ENCODE data around the gene TMED6.
"Not testable (repeated sequence)": the region's sequence is repeated elsewhere in the genome, so short reads cannot be mapped to it uniquely, and the experiment has no call there.

TMED6 gene

DNA sequence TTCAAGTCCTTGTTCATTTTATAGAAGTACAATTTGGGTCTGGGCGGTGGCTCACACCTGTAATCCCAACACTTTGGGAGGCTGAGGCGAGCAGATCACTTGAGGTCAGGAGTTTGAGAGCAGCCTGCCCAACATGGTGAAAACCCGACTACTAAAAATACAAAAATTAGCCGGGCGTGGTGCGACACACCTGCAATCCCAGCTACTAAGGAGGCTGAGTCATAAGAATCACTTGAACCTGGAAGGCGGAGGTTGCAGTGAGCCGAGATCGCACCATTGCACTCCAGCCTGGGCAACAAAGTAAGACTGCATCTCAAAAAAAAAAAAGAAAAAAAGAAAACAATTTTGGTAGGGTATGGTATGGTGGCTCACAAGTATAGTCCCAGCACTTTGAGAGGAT is 8.5 kb upstream of the TMED6 start:
- not testable (repeated sequence) for DNase-seq (ENCODE audit: low read depth, low spot score)

DNA sequence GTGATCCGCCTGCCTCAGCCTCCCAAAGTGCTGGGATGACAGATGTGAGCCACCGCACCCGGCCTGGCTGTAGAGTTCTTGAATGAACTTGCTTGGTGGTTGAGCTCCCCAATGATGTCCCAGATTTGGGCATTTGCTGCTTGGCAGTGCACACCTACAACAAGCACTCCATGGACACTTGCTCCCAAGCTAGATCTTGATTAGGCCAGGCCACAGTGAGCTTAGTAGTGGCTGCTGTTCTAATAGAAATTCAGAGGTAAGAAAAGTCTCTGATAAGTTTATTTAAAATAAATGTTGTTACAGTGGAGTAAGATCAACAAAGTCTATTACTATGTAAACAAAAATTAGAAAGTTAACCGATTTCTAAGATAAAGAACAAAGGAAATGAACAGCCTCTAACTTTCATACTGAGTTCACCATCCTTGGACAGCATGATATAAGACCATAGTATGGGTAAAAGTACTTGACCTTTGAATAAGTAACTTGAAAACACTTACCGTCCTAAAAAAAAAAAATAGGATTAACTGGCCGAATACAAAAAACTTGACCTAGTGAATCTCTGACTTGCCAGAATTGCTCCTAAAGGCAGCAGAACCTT is 951 bp downstream of the TMED6 start:
- DNase-seq (ENCODE audit: low read depth, low spot score): no peak

DNA sequence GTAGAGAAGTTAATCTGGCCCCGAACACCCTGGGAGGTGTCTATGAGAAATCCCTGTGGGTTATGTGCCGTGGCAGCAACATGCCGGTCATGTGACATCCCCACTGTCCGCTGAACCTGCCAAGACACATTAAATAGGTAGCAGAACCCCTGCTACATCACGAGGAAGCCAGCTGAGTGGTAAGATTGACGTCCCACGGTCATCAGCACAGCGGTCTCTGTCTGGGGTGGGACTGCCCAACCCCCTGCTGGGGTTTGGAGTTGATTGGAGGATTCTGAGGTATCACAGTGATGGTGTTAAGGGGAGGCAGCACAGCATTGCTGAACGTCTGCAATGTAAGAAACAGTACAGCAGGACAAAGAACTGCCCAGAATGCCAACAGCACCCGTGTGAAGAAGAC is 2.0 kb downstream of the TMED6 start:
- DNase-seq (ENCODE audit: low read depth, low spot score): no peak

DNA sequence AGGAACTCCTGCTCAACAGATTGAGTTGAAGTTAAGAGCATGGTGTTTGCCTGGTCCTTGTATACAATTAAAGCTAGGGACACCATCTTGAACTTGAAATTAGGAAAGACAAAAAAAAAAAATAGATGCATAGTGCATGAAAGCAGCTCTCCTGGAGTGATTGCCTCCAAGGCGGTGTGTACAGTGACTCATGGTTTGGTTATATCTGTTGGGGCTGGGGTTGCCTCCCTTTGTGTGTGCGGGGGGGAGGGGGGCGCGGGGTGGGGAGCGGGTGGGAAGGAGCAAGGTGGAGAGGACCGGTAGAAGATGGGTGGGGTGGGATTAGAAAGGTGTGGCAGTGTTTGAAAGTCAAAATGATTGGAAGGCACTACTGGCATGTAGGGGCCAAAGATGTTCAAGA is 3.4 kb downstream of the TMED6 start:
- DNase-seq (ENCODE audit: low read depth, low spot score): no peak

DNA sequence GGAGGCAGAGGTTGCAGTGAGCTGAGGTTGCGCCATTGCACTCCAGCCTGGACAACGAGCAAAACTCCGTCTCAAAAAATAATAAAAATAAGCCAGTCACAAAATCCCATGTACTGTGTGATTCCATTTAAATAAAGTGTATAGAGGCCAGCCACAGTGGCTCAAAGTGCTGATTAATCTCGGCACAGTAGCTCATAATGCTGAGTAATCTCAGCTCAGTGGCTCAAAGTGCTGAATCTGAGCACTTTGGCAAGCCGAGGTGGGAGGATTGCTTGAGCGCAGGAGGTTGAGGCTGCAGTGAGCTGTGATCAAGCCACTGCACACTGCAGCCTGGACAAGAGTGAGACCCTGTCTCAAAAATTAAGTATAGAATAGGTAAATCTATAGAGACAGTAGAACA is 4.9 kb downstream of the TMED6 start:
- DNase-seq (ENCODE audit: low read depth, low spot score): no peak

DNA sequence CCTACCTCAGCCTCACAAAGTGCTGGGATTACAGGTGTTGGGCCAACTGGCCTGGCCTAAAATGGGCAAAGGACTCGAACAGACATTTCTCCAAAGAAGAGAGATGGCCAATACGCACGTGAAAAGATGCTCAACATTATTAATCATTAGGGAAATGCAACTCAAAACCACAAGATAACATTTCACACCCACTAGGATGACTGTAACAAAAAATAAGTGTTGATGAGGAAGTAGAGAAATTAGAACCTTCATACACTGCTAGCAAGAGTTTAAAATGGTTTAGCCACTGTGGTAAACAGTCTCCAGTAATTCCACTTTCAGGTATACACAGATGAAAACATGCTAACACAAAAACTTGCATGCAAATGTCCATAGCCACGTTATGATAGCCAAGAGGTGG is 5.7 kb downstream of the TMED6 start:
- DNase-seq (ENCODE audit: low read depth, low spot score): no peak

DNA sequence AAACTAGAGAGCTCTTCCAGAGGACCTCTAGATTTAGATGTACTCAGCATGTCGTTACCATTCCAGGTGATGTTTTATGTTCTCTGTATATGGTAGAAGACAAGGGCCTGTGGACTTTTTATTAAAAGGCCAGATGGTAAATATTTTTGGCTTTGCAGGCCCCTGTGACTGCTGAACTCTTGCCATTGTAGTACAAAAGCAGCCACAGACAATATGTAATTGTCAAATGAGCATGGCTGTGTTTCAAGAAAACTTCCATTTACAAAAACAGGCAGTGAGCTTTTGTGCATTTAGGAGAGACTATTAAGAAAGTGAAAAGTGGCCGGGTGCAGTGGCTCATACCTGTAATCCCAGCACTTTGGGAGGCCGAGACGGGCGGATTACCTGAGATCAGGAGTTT is 7.4 kb downstream of the TMED6 start:
- no peak for DNase-seq (ENCODE audit: low read depth, low spot score)

DNA sequence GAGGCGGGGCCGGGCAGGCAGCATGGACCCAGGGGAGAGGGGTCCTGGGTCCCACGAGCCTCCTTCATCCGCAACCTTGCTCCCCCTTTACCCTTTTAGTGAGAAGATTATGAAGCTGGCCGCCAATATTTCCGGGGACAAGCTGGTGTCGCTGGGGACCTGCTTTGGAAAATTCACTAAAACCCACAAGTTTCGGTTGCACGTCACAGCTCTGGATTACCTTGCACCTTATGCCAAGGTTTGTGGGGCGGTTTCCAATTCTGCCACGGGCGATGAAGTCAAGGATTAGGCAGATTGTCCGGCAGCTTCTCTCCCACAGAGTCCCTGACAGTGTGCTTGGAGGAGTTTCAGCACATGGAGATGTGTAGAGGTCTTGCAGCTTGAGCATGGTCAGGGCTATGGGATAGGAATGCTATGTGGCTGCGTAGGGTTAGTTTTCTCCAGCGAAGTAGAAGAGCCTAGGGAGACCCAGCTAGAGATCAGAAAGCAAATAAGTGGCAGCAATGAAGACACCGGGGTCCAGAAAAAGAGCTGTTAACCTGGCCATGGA is 11.4 kb downstream of the TMED6 start:
- DNase-seq (ENCODE audit: low read depth, low spot score): peak; percentile 24

DNA sequence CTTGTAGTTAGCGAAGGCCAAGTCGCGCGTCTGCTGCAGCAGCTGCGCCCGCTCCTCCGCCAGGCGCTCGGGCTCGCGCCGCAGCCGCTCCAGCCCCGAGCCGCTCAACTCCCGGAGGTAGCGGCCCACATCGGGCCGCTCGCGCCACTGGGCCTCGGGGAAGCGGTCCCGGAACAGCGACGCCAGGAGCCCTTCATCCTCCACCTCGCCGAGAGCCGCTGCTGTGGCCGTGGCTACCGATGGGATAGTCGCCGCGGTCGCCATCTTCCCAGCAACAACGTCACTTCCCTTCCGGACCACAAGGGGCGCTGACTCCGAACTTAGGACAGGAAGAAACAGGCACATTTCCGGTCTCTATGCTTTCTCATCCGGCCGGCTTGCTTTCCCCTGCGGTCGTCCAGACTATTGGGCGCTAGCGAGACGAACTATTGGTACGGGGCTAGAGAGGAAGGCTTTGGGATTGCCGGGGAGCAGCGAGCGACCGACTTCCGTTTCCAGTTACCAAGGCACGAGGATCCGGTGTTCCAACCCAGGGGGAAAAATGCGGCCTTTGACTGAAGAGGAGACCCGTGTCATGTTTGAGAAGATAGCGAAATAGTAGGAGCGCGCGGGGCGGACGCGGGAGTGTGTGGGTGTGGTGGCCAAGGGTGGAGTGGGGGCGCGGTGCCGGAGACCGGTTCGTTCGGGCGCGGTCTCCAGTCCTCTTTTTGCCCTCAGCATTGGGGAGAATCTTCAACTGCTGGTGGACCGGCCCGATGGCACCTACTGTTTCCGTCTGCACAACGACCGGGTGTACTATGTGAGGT is 12.1 kb downstream of the TMED6 start, which contains the start of the genes COG8 and NIP7:
TSS of gene COG8 (minus strand) at position 276 of the 806 bp plus-strand sequence. CDS start at position 264, 12 bp downstream.
TSS of gene NIP7 (plus strand) at position 484 of the 806 bp plus-strand sequence. CDS start at position 542, 58 bp downstream.
- DNase-seq (ENCODE audit: low read depth, low spot score): peak; percentile 99

DNA sequence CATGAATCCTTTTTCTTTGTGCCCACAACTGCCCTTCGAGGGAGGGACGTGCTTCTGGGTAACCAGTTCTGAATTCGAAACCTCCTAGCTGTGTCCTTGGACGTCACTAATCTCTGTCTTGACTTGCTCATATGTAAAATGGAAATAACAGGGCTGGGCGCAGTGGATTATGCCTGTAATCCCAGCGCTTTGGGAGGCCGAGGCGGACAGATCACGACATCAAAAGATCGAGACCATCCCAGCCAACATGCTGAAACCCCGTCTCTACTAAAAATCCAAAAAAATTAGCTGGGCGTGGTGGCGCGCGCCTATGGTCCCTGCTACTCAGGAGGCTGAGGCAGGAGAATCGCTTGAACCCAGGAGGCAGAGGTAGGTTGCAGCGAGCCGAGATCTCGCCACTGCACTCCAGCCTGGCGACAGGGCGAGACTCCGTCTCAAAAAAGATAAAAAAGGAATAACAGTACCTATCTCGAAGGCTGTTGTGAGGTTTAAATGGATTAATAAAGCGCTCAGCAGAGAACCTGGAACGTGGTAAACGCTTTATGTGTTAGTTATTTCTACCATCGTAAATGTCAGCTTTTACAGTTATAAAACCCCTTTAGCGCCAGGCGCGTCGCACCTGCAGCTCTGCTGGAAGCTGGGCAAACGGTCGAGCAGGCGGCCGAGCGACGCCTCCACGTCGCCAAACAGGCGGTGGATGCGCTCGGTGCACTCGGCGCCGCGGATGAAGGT is 12.9 kb downstream of the TMED6 start:
- DNase-seq (ENCODE audit: low read depth, low spot score): no peak

DNA sequence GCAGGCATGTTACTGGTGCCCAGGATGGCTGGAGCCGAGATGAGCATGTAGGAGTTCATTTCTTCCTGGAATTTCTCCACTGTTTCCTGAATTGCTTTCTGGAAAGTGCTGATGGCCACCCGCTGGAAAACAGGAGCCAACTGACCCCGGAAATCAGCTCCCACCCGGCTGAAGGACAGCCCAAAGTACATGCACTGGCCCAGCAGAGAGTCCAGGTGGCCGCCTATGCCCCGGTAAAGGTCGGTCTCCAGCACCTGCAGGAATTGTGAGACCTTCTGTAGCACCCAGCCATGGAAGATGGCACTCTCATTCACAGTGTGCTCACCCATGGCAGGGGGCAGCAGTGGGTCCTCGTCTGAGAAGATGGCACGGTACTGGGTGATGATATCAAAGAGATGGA is 16.9 kb downstream of the TMED6 start:
- DNase-seq (ENCODE audit: low read depth, low spot score): no peak

DNA sequence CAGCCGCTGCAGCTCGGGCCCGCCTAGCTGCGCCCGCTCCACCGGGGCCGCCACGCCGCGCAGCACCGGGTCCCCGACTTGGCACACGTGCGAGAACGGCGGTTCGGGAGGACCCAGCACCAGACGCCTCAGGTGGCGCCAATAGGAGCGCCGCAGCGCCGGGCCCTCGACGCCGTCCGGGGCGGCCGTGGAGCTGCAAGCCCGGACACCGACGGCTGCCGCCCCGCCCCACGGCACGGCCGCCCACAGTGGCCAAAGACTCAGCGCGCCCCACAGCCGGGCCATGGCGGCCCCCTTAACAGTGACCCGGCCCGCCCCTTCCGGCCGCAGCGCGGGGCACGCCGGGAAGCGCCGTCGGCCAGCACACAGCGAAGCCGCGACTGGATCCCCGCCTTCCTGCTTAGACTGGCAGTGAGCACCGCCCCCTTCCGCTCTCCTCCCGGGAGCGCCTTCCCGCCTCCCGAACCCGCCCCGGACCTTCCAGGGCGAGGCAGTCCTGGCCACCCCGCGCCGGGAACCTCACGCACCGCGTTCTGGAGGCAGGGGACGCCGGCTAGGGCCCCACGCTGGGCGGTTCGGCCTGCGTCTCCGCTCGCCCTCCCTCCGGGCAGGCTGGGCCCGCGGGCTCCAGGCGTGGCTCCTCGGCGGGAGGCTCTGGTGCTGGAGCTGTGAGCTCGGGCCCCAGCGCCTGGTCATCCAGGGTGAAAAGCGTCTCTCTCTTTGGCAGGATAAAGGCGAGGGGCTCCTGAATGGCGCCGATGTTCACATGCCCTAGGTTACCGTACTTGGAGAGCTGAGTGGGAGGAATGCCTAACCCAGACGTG is 21.1 kb downstream of the TMED6 start, which contains the start of gene PDF:
TSS of gene PDF (minus strand) at position 303 of the 824 bp plus-strand sequence. CDS start at position 285, 18 bp downstream.
- peak; percentile 97 for DNase-seq (ENCODE audit: low read depth, low spot score)

DNA sequence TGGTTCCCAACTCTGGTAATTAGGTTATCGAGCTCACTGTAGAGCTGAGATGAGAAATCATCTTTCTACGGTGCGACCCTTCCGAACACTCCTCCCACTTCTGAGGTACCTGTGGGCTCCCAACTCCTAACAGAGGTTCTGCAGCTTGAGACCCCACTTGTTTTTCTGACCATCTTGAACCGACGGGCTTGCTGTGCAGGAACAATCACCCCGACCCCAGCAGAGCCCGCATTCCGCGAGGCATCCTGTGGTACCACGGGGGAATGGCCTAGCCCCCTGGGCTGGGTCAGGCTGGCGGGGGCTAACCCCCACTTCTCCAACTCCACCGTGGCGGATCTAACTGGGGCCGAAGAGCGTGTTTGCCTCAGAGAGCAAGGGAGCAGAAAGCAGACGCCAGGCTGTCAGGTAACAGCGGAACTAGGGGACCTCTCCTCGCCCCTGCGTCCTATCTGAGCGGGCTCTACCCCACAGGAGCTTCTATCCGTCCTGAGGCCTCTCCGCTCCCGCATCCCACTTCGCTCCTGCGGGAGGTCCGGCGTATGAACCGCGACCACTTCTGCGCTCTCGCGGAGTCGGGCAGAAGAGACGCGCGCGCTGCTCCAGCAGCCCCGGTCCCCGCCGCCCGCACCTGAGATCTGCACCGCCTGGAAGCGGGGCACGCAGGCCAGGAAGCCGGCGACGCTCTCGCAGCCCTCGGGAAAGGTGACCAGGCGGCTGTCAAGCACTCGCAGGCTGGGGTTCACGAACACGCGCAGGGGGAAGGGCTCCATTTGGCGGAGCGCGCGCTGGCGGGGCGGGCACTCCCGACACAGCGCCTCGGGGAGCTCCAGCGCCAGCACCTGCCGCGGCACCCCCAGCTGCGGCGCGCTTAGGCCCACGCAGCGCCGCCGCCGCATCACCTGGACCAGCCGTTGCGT is 22.0 kb downstream of the TMED6 start:
- peak; percentile 63 for DNase-seq (ENCODE audit: low read depth, low spot score)

DNA sequence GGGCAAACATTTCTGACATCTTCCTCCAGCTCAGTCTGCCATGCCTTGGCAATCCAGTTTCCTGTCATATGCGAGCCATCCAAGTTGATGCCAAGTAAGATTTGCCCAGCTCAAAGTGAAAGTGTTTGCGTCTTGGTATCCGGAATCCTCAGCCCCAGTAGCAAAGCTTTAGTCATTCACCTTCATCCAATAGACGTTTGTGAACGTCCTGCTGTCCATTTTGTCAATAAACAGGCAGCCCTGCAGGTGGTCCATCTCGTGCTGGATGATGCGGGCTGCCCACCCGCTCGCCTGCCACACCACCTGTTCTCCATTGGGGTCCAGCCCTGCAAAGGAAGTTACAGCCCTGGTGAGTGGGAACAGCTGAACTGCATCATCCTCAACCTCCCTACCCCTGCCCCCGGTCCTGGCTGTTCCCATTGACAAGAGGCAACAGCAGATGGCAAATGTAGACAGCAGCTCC is 22.7 kb downstream of the TMED6 start:
- DNase-seq (ENCODE audit: low read depth, low spot score): peak; percentile 33

DNA sequence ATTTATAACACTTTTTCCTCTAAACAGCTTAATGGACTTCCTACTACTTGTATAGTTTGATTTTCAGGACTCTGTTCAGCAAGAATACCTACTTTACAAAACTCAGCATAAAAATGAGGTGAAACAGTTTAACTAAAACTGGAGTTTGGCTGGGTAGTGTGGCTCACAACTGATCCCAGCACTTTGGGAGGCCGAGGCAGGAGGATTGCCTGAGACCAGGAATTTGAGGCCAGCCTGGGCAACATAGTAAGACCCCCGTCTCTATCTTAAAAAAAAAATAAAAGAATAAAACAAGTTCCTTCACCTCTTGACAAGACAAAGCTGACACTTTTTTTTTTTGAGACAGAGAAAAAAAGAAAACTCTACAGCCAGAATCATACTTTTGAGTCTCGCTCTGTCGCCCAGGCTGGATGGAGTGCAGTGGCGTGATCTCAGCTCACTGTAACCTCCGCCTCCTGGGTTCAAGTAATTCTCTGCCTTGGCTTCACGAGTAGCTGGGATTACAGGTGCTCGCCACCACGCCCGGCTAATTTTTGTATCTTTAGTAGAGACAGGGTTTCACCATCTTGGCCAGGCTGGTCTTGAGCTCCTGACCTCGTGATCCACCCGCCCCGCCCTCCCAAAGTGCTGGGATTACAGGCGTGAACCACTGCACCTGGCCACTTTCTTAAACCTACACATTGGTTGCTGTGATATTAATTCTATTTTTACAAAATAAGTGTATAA is 23.8 kb downstream of the TMED6 start:
- DNase-seq (ENCODE audit: low read depth, low spot score): no peak

DNA sequence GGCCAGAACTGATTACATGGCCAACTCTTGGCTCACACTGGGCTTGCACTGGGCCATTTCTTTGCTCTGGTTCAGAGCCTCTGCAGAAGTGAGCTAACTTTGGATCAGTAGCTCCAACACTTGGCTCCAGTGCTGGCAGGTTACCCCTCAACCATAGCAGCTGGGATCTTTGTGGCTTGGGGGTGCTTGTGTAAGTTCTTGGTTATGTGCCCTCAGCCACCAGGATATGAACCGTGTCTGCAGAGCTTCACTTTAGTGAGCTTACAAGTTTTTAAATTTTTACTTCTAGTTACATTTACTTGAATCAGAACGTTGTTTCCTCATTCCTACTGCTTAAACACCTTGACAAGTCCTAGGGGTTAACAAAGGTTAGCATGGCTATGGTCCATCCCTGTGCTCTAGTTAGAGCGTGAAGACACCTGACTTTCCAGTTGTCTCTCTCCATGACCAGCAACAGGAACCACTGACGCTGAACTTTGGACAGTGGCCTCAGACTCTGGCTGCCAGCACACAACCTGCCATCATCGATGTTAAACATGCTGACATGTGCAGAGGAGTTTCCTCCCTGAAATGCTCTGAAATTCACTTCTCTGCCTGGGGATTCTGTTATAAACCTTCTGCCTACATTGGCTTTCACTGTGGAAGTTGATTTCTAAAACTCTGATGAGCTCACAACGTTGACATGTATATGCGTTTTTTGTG is 25.3 kb downstream of the TMED6 start:
- DNase-seq (ENCODE audit: low read depth, low spot score): no peak

DNA sequence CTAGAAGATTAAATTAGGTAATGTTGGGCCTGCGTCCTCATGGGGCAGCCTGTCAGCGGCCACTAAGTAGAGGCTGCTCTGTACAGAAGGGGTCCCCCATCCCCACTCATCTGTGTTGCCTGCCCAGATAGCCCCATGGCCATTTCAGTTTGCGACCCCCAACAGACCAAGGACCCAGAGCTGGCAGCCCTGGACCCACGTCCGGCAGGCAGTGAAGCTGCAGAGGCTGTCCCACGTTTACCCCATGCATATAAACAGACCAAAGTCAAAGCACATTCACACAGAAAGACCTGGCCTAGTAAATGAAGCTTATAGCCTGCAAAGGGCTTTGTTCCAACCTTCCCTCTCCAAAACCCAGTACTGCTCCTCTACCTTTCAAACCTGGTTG is 25.8 kb downstream of the TMED6 start:
- DNase-seq (ENCODE audit: low read depth, low spot score): no peak

DNA sequence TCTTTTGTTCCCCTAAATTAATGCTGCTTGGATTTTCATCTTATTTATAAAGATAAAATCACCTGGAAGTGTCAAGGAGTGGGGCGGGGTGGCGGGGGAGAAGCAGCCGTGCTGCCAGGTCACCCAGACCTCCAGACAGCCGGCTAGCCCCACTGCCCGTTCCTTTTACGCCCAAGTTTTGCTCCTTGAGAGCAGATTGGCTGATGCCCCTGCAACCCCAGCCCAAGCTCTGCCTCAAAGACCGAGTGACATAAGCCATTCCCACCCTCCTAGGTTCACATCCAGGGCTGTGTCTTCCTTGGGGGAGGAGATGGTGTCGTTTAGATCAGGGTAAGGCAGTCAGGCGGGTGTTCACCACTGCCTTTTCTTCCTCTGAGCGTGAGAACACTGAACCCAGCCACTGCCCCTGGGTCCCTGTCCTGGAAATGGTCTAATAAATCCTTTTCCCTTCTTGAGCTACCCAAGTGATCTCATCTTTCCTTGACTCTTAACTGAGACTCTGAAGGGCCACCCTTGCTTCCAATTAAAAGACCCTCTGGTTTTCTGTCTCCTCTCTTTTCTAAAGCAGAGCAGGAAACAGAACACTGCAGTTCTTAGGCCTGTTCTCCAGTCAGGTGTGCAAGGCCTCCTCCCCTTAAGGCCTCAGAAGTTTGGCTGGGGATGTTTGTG is 26.9 kb downstream of the TMED6 start:
- no peak for DNase-seq (ENCODE audit: low read depth, low spot score)

Data from astrocyte of the hippocampus (primary cell).